Glutamatergic neuron (in vitro differentiated cells): Measurements from ENCODE around the gene INIP. TPM values are rescaled to one million over a fixed set of nuclear protein-coding genes. Genes with fewer than 3 reads are reported as not detected.

Experiments
- DNase-seq: peaks from one replicate; pipeline ENCODE4 v3.0.0; 2022
- H3K27ac Mint-ChIP-seq: one replicate; pipeline ENCODE4 v1.8.0; 2020; ENCODE audit warnings: mild to moderate bottlenecking, mixed read lengths, inconsistent platforms; ENCODE audit not compliant: unreplicated experiment
- H3K27me3 Mint-ChIP-seq: one replicate; pipeline ENCODE4 v1.8.0; 2020; ENCODE audit warnings: mild to moderate bottlenecking, moderate library complexity, mixed read lengths, inconsistent platforms; ENCODE audit not compliant: unreplicated experiment
- H3K36me3 Mint-ChIP-seq: one replicate; pipeline ENCODE4 v1.8.0; 2020; ENCODE audit warnings: mild to moderate bottlenecking, mixed read lengths, inconsistent platforms; ENCODE audit not compliant: unreplicated experiment
- H3K4me1 Mint-ChIP-seq: one replicate; pipeline ENCODE4 v1.8.0; 2020; ENCODE audit warnings: mild to moderate bottlenecking, low read depth, mixed read lengths, inconsistent platforms; ENCODE audit not compliant: unreplicated experiment
- H3K4me3 Mint-ChIP-seq: one replicate; pipeline ENCODE4 v1.8.0; 2020; ENCODE audit warnings: mild to moderate bottlenecking, mixed read lengths, inconsistent platforms; ENCODE audit not compliant: unreplicated experiment
- H3K9me3 Mint-ChIP-seq: one replicate; pipeline ENCODE4 v1.8.0; 2020; ENCODE audit warnings: mild to moderate bottlenecking, moderate library complexity, mixed read lengths, inconsistent platforms; ENCODE audit not compliant: unreplicated experiment
- CTCF ChIP-seq: fragments of 200-600 bp; sonication (generic); IDR thresholded peaks from one replicate; pipeline ENCODE4 v1.5.0; 2021; ENCODE audit not compliant: partially characterized antibody, unreplicated experiment
- total RNA-seq: library from RNA; stranded (reverse); fragmentation: NEBNext Ultra II Directional; extraction: Animal tissue kit (Norgen Biotek cat#: 25700); gene quantifications from one replicate; pipeline ENCODE4 v1.2.1, GENCODE V29; 2021; ENCODE audit not compliant: unreplicated experiment

INIP gene
- total RNA-seq, 1 donor from 2014 or later: 17.6 TPM

- H3K9me3 Mint-ChIP-seq: no peaks in the 10 kb centered on the region
- H3K36me3 Mint-ChIP-seq: no peaks in the 10 kb centered on the region
Observed at GRCh38 chr9:112665347-112665746, 52.6 kb downstream of the INIP start.

GRCh38 chr9:112664531-112664930 lies 53.4 kb downstream of the INIP start:
- TF ChIP-seq CTCF: no peak
- Mint-ChIP-seq H3K27me3 (peaks cover 3% of the 10 kb centered on the region), H3K36me3 (no peaks in the 10 kb centered on the region), H3K4me3 (no peak overlapping the region), H3K4me1 (no peaks in the 10 kb centered on the region), H3K27ac (no peak overlapping the region), H3K9me3 (no peaks in the 10 kb centered on the region)
- no peak for DNase-seq

More at GRCh38 chr9:112665347-112665746, 52.6 kb downstream of the INIP start:
- Mint-ChIP-seq H3K27ac (no peak overlapping the region), H3K4me3 (no peak overlapping the region), H3K4me1 (no peaks in the 10 kb centered on the region), H3K27me3 (peaks cover 3% of the 10 kb centered on the region)
- TF ChIP-seq CTCF: no peak
- no peak for DNase-seq

GRCh38 chr9:112663681-112664080 lies 54.2 kb downstream of the INIP start:
- peaks cover 3% of the 10 kb centered on the region for H3K27me3 Mint-ChIP-seq
- no peaks in the 10 kb centered on the region for H3K4me1 Mint-ChIP-seq
- no peak overlapping the region for H3K27ac Mint-ChIP-seq
- H3K9me3 Mint-ChIP-seq: no peaks in the 10 kb centered on the region
- DNase-seq: no peak
- TF ChIP-seq CTCF: no peak
- H3K4me3 Mint-ChIP-seq: no peak overlapping the region
- H3K36me3 Mint-ChIP-seq: no peaks in the 10 kb centered on the region

GRCh38 chr9:112659906-112660305 lies 58.0 kb downstream of the INIP start:
- no peaks in the 10 kb centered on the region for H3K9me3 Mint-ChIP-seq
- no peak for DNase-seq
- H3K4me3 Mint-ChIP-seq: no peak overlapping the region
- no peaks in the 10 kb centered on the region for H3K36me3 Mint-ChIP-seq
- H3K27me3 Mint-ChIP-seq: no peaks in the 10 kb centered on the region
- TF ChIP-seq CTCF: no peak
- no peak overlapping the region for H3K27ac Mint-ChIP-seq
- H3K4me1 Mint-ChIP-seq: no peaks in the 10 kb centered on the region

- H3K4me1 Mint-ChIP-seq: no peaks in the 10 kb centered on the region
- H3K27me3 Mint-ChIP-seq: peaks cover under 1% of the 10 kb centered on the region
- peaks cover under 1% of the 10 kb centered on the region for H3K36me3 Mint-ChIP-seq
- DNase-seq: no peak
- no peak overlapping the region for H3K27ac Mint-ChIP-seq
- no peak for TF ChIP-seq CTCF
- H3K9me3 Mint-ChIP-seq: no peaks in the 10 kb centered on the region
- H3K4me3 Mint-ChIP-seq: no peak overlapping the region
Observed at GRCh38 chr9:112655668-112656067, 62.2 kb downstream of the INIP start.
